PC-9 (cell line): ENCODE measurements around the gene DGKA.

ENCODE experiments used
- CTCF ChIP-seq: fragments of 200-600 bp; sonication (generic); conservative IDR thresholded peaks from 2 replicates; pipeline ENCODE4 v1.6.1; 2017; ENCODE audit warnings: mixed run types, antibody characterized with exemption, mild to moderate bottlenecking, moderate library complexity
- EZH2 ChIP-seq: fragments of 200-600 bp; sonication (generic); IDR thresholded peaks from 2 replicates; pipeline ENCODE4 v1.8.0; 2017; ENCODE audit warnings: antibody characterized with exemption, low read depth

- TF ChIP-seq CTCF = no peak
- TF ChIP-seq EZH2 = no peak
These were observed 5.6 kb upstream of the DGKA start for GRCh38 chr12:55925371-55925770.
